Mesendoderm (in vitro differentiated cells): Measurements from ENCODE around the gene GOLGA6L10.

Experiments
- DNase-seq: peaks from one replicate; pipeline ENCODE4 v3.0.0; 2013
- H2AK5ac ChIP-seq: 2 replicates; pipeline ENCODE4 v1.6.1; 2013; ENCODE audit warnings: low read length, inconsistent platforms
- H2BK120ac ChIP-seq: 2 replicates; pipeline ENCODE4 v1.6.1; 2013; ENCODE audit warnings: low read depth, mild to moderate bottlenecking, low read length, moderate library complexity, mixed read lengths
- H2BK15ac ChIP-seq: replicated peaks from 2 replicates; pipeline ENCODE4 v1.6.1; 2013; ENCODE audit warnings: low read depth, mild to moderate bottlenecking, moderate library complexity
- H2BK5ac ChIP-seq: 2 replicates; pipeline ENCODE4 v1.6.1; 2013; ENCODE audit warnings: low read length, inconsistent platforms
- H3K18ac ChIP-seq: 2 replicates; pipeline ENCODE4 v1.6.1; 2013; ENCODE audit warnings: mild to moderate bottlenecking, low read length, mixed read lengths
- H3K23ac ChIP-seq: one replicate; pipeline ENCODE4 v1.6.1; 2013; ENCODE audit warnings: low read length
- H3K27ac ChIP-seq: 2 replicates; pipeline ENCODE4 v1.5.1; 2013; ENCODE audit warnings: low read depth, mild to moderate bottlenecking, inconsistent platforms, low read length, moderate library complexity
- H3K27me3 ChIP-seq: 2 replicates; pipeline ENCODE4 v1.6.1; 2013; ENCODE audit warnings: low read length, control low read depth, mild to moderate bottlenecking, inconsistent platforms; ENCODE audit not compliant: insufficient read depth, poor library complexity
- H3K36me3 ChIP-seq: 2 replicates; pipeline ENCODE4 v1.6.1; 2013; ENCODE audit warnings: low read length, inconsistent platforms; ENCODE audit not compliant: control insufficient read depth, insufficient read depth
- H3K4ac ChIP-seq: one replicate; pipeline ENCODE4 v1.6.1; 2013; ENCODE audit warnings: low read depth, mild to moderate bottlenecking, low read length, moderate library complexity
- H3K4me1 ChIP-seq: 2 replicates; pipeline ENCODE4 v1.6.1; 2013; ENCODE audit warnings: low read depth, low read length, inconsistent platforms; ENCODE audit not compliant: control insufficient read depth
- H3K4me2 ChIP-seq: 2 replicates; pipeline ENCODE4 v1.6.1; 2013; ENCODE audit warnings: low read length
- H3K4me3 ChIP-seq: 2 replicates; pipeline ENCODE4 v1.5.1; 2013; ENCODE audit warnings: mild to moderate bottlenecking, low read length
- H3K56ac ChIP-seq: one replicate; pipeline ENCODE4 v1.6.1; 2013; ENCODE audit warnings: low read length
- H3K79me1 ChIP-seq: 2 replicates; pipeline ENCODE4 v1.6.1; 2013; ENCODE audit warnings: low read length, inconsistent platforms
- H3K79me2 ChIP-seq: 2 replicates; pipeline ENCODE4 v1.6.1; 2013; ENCODE audit warnings: mild to moderate bottlenecking, low read length; ENCODE audit not compliant: control insufficient read depth, insufficient read depth
- H3K9ac ChIP-seq: 2 replicates; pipeline ENCODE4 v1.6.1; 2013; ENCODE audit warnings: low read length, inconsistent platforms
- H4K5ac ChIP-seq: one replicate; pipeline ENCODE4 v1.6.1; 2013; ENCODE audit warnings: low read length
- H4K8ac ChIP-seq: one replicate; pipeline ENCODE4 v1.6.1; 2013; ENCODE audit warnings: low read depth, mild to moderate bottlenecking, control low read depth, low read length, moderate library complexity
- WGBS: extraction: QIAGEN DNeasy Blood & Tissue Kit; methylation state at CpG from one replicate; pipeline ENCODE4 v1.1.7; 2013; ENCODE audit warnings: low lambda C conversion rate, missing lambda C conversion rate; ENCODE audit not compliant: insufficient coverage; ENCODE audit errors: extremely low coverage; 5-methylcytosine and 5-hydroxymethylcytosine counted together

GOLGA6L10 gene

DNA sequence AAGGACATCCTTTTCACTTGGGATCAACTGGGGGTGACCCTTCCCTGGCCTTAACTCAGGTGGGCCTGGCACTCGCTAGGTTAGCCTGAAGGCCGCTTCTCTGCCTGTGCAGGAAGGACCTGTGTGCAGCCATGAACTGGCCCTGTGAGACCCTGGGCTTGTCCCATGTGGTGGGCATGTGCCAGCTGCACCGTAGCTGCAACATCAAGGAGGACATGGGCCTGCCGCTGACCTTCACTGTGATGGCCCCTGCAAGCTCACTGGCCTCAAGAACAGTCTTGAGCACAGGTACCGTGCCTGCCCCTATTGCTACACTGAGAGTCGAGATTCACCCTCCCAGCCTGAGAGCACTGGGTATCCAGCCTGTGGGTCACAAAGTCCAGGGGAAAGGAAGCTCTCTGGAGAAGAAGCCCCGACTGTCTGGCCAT is 43.6 kb downstream of the GOLGA6L10 start:
- Histone ChIP-seq H3K36me3 (no peaks in the 10 kb centered on the region), H3K79me1 (no peaks in the 10 kb centered on the region), H3K4ac (no peak overlapping the region), H3K27me3 (no peaks in the 10 kb centered on the region), H3K79me2 (no peaks in the 10 kb centered on the region), H3K27ac (no peak overlapping the region), H3K4me3 (no peak overlapping the region), H2BK15ac (no peak overlapping the region), H3K23ac (no peak overlapping the region), H3K4me2 (no peak overlapping the region), H2BK120ac (no peak overlapping the region), H4K8ac (no peak overlapping the region), H2BK5ac (no peak overlapping the region), H3K18ac (no peak overlapping the region), H3K4me1 (no peaks in the 10 kb centered on the region), H3K9ac (no peak overlapping the region), H2AK5ac (no peak overlapping the region), H3K56ac (no peak overlapping the region), H4K5ac (no peak overlapping the region)
- no peak for DNase-seq
- WGBS, result no CpG with 5 or more reads among the region's 7 CpGs

DNA sequence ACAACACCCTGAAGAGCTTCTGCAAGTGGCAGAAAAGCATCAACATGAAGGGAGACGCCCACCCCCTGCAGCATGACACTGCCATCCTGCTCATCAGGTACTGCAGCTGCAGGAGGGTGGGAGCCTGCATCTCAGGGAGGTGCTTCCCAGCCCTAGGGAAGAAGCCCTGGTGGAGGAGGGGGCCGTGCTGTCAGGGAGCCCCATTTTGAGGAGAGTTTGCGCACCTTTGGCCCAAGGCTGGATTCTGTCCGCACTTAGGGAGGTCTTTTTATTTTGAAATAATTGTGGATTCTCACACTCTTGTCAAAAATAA is 44.5 kb downstream of the GOLGA6L10 start:
- H3K27me3 ChIP-seq, result no peaks in the 10 kb centered on the region
- no peak overlapping the region for H4K5ac ChIP-seq
- no peak overlapping the region for H3K27ac ChIP-seq
- no peak overlapping the region for H3K4me3 ChIP-seq
- H3K9ac ChIP-seq, result no peak overlapping the region
- H3K4me1 ChIP-seq, result no peaks in the 10 kb centered on the region
- H3K23ac ChIP-seq, result no peak overlapping the region
- no peak overlapping the region for H3K4me2 ChIP-seq
- H3K79me2 ChIP-seq, result no peaks in the 10 kb centered on the region
- H3K18ac ChIP-seq, result no peak overlapping the region
- no peaks in the 10 kb centered on the region for H3K79me1 ChIP-seq
- no peak overlapping the region for H2BK15ac ChIP-seq
- no CpG with 5 or more reads among the region's 4 CpGs for WGBS
- H3K36me3 ChIP-seq, result no peaks in the 10 kb centered on the region
- no peak for DNase-seq
- H2BK5ac ChIP-seq, result no peak overlapping the region
- no peak overlapping the region for H4K8ac ChIP-seq
- no peak overlapping the region for H2BK120ac ChIP-seq
- no peak overlapping the region for H3K4ac ChIP-seq
- H3K56ac ChIP-seq, result no peak overlapping the region
- no peak overlapping the region for H2AK5ac ChIP-seq

DNA sequence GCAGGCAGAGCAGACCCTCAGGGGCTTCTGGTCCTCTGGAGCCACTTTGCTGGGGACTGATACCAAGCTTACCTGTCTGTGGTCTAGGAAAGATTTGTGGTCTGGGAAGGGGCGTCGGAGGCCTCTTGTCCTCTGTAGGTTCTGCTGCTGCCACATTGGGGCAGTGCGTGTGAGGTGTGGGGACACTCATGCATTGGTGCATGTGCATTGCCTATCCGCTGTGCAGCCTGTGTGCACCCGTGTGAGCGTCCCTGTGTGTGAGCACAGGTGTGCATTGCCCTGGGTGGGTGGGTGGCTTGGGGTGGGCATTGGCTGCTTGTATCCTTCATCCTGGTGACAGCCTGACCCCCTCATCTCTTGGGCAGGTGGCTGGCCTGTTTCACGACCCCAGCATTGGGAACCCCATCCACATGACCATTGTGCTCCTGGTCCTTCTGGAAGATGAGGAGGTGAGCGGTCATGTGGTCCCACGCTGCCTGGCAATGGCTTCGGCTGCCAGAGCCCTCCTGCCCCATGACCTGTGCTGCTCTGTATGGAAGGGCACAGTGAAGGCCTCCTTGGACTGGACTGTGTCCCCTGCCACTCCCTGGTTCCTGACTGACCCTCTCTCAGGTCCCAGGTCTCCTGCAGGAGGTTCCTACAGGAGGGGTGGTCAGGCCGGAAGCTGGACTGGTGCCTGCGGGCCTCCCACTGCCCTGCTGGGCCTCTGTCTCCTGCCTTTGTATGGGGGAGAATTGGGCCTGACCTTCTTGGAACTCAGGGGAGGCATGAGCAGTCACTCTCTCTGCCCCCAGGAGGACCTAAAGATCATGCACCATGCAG is 45.1 kb downstream of the GOLGA6L10 start:
- no peak overlapping the region for H4K8ac ChIP-seq
- no peaks in the 10 kb centered on the region for H3K4me1 ChIP-seq
- H3K4me2 ChIP-seq, result no peak overlapping the region
- no peak overlapping the region for H4K5ac ChIP-seq
- H3K23ac ChIP-seq, result no peak overlapping the region
- no peak overlapping the region for H3K4me3 ChIP-seq
- H3K79me1 ChIP-seq, result no peaks in the 10 kb centered on the region
- H2BK5ac ChIP-seq, result no peak overlapping the region
- no peak overlapping the region for H3K56ac ChIP-seq
- no peaks in the 10 kb centered on the region for H3K36me3 ChIP-seq
- no peak overlapping the region for H3K18ac ChIP-seq
- no peaks in the 10 kb centered on the region for H3K79me2 ChIP-seq
- H2BK15ac ChIP-seq, result no peak overlapping the region
- no peak overlapping the region for H2AK5ac ChIP-seq
- H3K27me3 ChIP-seq, result no peaks in the 10 kb centered on the region
- no peak overlapping the region for H2BK120ac ChIP-seq
- no peak overlapping the region for H3K27ac ChIP-seq
- H3K9ac ChIP-seq, result no peak overlapping the region
- no CpG with 5 or more reads among the region's 12 CpGs for WGBS
- no peak overlapping the region for H3K4ac ChIP-seq
- no peak for DNase-seq

DNA sequence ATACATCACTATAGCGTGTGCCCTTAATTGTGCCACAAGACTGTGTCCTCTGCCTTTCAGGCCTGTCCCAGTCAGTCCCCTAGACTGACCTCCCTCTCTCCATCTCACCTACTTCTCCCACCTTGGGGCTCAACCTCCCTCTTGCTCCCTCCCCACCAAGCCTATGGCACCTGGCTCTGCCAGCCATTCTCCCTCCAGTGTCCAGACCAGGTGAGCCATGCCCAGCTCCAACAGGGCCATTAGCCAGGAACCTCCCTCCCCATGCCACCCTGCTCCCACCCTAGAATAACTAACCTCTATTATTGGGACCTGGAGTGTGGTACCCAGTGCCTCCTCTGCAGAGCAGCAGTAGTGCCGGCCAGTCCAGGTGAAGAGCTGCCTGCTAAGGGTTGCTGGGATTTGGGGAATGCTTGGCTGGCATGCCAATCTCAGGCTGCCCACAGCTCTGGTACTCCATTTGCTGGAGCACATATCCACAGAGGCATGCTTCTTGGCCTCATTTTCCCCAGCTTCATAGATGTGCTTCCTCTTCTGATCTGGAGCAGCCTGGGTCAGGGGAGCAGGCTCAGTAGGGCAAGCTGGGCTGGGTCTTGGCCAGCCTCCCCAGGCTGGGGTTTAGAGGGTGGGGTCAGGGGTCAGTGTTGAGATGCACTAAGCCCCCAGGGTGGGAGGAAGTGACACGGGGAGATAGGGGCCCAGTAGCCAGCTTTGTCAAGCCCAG is 47.8 kb downstream of the GOLGA6L10 start:
- WGBS, result no CpG with 5 or more reads among the region's 3 CpGs
- no peak overlapping the region for H3K23ac ChIP-seq
- no peak overlapping the region for H3K27ac ChIP-seq
- H2BK120ac ChIP-seq, result no peak overlapping the region
- no peaks in the 10 kb centered on the region for H3K79me1 ChIP-seq
- no peak overlapping the region for H3K4ac ChIP-seq
- H2AK5ac ChIP-seq, result no peak overlapping the region
- no peak overlapping the region for H3K9ac ChIP-seq
- H3K18ac ChIP-seq, result no peak overlapping the region
- H3K4me1 ChIP-seq, result no peaks in the 10 kb centered on the region
- no peak overlapping the region for H4K8ac ChIP-seq
- no peaks in the 10 kb centered on the region for H3K36me3 ChIP-seq
- H4K5ac ChIP-seq, result no peak overlapping the region
- no peak for DNase-seq
- no peak overlapping the region for H2BK15ac ChIP-seq
- no peak overlapping the region for H3K56ac ChIP-seq
- H2BK5ac ChIP-seq, result no peak overlapping the region
- H3K79me2 ChIP-seq, result no peaks in the 10 kb centered on the region
- no peaks in the 10 kb centered on the region for H3K27me3 ChIP-seq
- no peak overlapping the region for H3K4me2 ChIP-seq
- H3K4me3 ChIP-seq, result no peak overlapping the region

DNA sequence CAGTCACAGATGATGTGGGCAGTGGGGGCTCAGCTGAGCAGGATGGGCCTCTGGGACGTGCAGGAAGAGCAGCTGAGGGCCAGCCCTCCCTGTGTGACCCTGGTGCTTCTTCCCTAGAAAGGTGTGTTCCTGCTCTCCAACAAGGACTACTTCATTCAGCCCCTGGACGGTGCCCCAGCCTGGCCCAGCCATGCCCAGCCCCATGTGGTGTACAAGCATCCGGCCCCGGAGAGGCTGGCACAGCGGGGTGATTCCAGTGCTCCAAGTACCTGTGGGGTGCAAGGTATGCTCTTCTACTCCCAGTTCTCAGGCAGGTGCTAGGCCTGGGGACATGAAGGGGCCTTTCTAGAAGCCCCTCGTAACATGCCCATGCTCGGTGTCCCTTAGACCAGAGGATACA is 48.4 kb downstream of the GOLGA6L10 start:
- no peak overlapping the region for H3K4me2 ChIP-seq
- DNase-seq, result no peak
- no peaks in the 10 kb centered on the region for H3K79me1 ChIP-seq
- no peaks in the 10 kb centered on the region for H3K36me3 ChIP-seq
- no peak overlapping the region for H2AK5ac ChIP-seq
- no peak overlapping the region for H3K56ac ChIP-seq
- no peak overlapping the region for H3K27ac ChIP-seq
- no peak overlapping the region for H4K8ac ChIP-seq
- H3K4me3 ChIP-seq, result no peak overlapping the region
- no peaks in the 10 kb centered on the region for H3K79me2 ChIP-seq
- H3K9ac ChIP-seq, result no peak overlapping the region
- no peak overlapping the region for H2BK5ac ChIP-seq
- H3K4me1 ChIP-seq, result no peaks in the 10 kb centered on the region
- no peak overlapping the region for H4K5ac ChIP-seq
- no peaks in the 10 kb centered on the region for H3K27me3 ChIP-seq
- H2BK15ac ChIP-seq, result no peak overlapping the region
- no peak overlapping the region for H2BK120ac ChIP-seq
- no peak overlapping the region for H3K18ac ChIP-seq
- H3K23ac ChIP-seq, result no peak overlapping the region
- no peak overlapping the region for H3K4ac ChIP-seq
- WGBS, result no CpG with 5 or more reads among the region's 7 CpGs
